Heart left ventricle (tissue), 16 donors: ENCODE results near the gene CDH23. TPM values are rescaled to one million over a fixed set of nuclear protein-coding genes. Genes with fewer than 3 reads are reported as not detected.

ENCODE experiments used
- ATAC-seq, 4 donors: fragments of 200-7000 bp; cut with Tn5 transposase; one replicate each; pipeline ENCODE4 v1.9.1; 2020 to 2022; ENCODE audit warnings: moderate library complexity in 4 of 4, mild to moderate bottlenecking in 3 of 4, moderate number of reproducible peaks in 1 of 4
- DNase-seq, 5 donors: peaks; one replicate each; pipeline ENCODE4 v3.0.0-alpha.2; 2020
- H3K27ac ChIP-seq, 12 donors: fragments of 200-600 bp; sonication (generic) in 4 of 12; one replicate each; pipeline versions ENCODE4 v1.5.0 to v1.8.0; 2016 to 2022; ENCODE audit warnings: mild to moderate bottlenecking in 2 of 12
- H3K27me3 ChIP-seq, 9 donors: fragments of 200-600 bp; sonication (generic) in 2 of 9; one replicate each; pipeline versions ENCODE4 v1.5.1 to v1.8.0; 2016 to 2022; ENCODE audit warnings: mild to moderate bottlenecking in 3 of 9
- H3K36me3 ChIP-seq, 9 donors: fragments of 200-600 bp; sonication (generic) in 2 of 9; one replicate each; pipeline versions ENCODE4 v1.5.0 to v1.8.0; 2018 to 2022; ENCODE audit warnings: mild to moderate bottlenecking in 2 of 9
- H3K4me1 ChIP-seq, 12 donors: fragments of 200-600 bp; sonication (generic) in 4 of 12; one replicate each; pipeline versions ENCODE4 v1.5.0 to v1.8.0; 2016 to 2022; ENCODE audit warnings: mild to moderate bottlenecking in 3 of 12
- H3K4me3 ChIP-seq, 12 donors: fragments of 200-600 bp; sonication (generic) in 4 of 12; one replicate each; pipeline versions ENCODE4 v1.5.0 to v1.8.0; 2017 to 2022; ENCODE audit warnings: mild to moderate bottlenecking in 9 of 12, moderate library complexity in 4 of 12
- H3K9me3 ChIP-seq, 12 donors: fragments of 200-600 bp; sonication (generic) in 4 of 12; one replicate each; pipeline versions ENCODE4 v1.5.0 to v1.8.0; 2016 to 2022; ENCODE audit warnings: mild to moderate bottlenecking in 1 of 12
- POLR2A ChIP-seq, 2 donors: fragments of 450-650 bp; IDR thresholded peaks; one replicate each; pipeline ENCODE4 v1.6.1; 2017; ENCODE audit warnings: antibody characterized with exemption in 2 of 2, mild to moderate bottlenecking in 2 of 2, moderate library complexity in 2 of 2
- WGBS, 4 donors: extraction: QIAGEN DNeasy Blood & Tissue Kit in 2 of 4; methylation state at CpG; one replicate each; pipeline versions ENCODE4 v1.1.5 to v1.1.7; 2013 to 2018; 5-methylcytosine and 5-hydroxymethylcytosine counted together
- intact Hi-C, 10 donors: fragments of 100-400 bp; cut with DNase I; formaldehyde crosslinking; loops; one replicate each; pipeline versions ENCODE4 v1.11.1 to v1.14.2; 2022
- polyA plus RNA-seq, 2 donors: library from polyadenylated mRNA; stranded (reverse); fragments of 200-250 nt; gene quantifications; one replicate each; pipeline ENCODE4 v1.2.3, GENCODE V29; 2013
- total RNA-seq, 9 donors: library from RNA; depleted of rRNA in 2 of 9; stranded (reverse); fragments of >200 nt in 2 of 9; fragmentation: NEBNext Ultra II Directional in 3 of 9; extraction: Animal tissue kit (Norgen Biotek cat#: 25700) in 3 of 9; gene quantifications; one replicate each; pipeline versions ENCODE4 v1.1.0 to v1.2.4, GENCODE V29; 2016 to 2023
- TF ChIP-seq, protein P1 (sequence below), 12 donors: fragments of 200-600 bp; sonication (generic) in 4 of 12; IDR thresholded peaks; one replicate each; pipeline versions ENCODE4 v1.5.0 to v1.8.0; 2018 to 2022; ENCODE audit warnings: antibody characterized with exemption in 12 of 12, mild to moderate bottlenecking in 5 of 12
- donor health status: ischemic (EF 13 %, LVEDD 7.1; RV severe dilation, severe dysfunction).
- donor health status: healthy with polysubstance abuse.
- donor health status: DM: no; HTN: yes; CAD: no.
- donor health status: DM: no; HTN: no; CAD: no.
- donor health status: ischemic (EF 25% LVEDD 6.9; RV normal size, moderate dysfunction).
- donor health status: ischemic (EF 25% LVEDD 5.7; RV mildly dilated, moderate dysfunction).
- donor health status: healthy.
- donor health status: DM: yes; HTN: yes; CAD: no.
- donor health status: ischemic (EF 35%, LVEDD 5.7; RV mildly dilated, moderate dysfunction).
- donor health status: nonischemic (EF 11% LVEDD 7.7; RV severe dilation, severe dysfunction).
- donor health status: DM: yes; HTN: yes; CAD: no.
- donor health status: PGD.
- donor health status: ischemic (EF 29% LVEDD 5.4; RV normal size, mild dysfunction).
- donor health status: nonischemic (EF 23%, LVEDD 6.1; RV moderate dilation, normal function).

CDH23 gene
- total and polyA plus RNA-seq, 11 donors: 1.2 to 8.6 (median 3.9) TPM

GRCh38 chr10:71351087-71351486 lies 45.6 kb upstream of the CDH23 start:
- WGBS, 4 donors: 87 to 98% (median 92%) methylated on average over 6 of the region's 6 CpGs
- intact Hi-C loops: no loop called here
- DNase-seq: no peak

GRCh38 chr10:71351628-71352319 lies 44.9 kb upstream of the CDH23 start:
- TF ChIP-seq, protein P1, sequence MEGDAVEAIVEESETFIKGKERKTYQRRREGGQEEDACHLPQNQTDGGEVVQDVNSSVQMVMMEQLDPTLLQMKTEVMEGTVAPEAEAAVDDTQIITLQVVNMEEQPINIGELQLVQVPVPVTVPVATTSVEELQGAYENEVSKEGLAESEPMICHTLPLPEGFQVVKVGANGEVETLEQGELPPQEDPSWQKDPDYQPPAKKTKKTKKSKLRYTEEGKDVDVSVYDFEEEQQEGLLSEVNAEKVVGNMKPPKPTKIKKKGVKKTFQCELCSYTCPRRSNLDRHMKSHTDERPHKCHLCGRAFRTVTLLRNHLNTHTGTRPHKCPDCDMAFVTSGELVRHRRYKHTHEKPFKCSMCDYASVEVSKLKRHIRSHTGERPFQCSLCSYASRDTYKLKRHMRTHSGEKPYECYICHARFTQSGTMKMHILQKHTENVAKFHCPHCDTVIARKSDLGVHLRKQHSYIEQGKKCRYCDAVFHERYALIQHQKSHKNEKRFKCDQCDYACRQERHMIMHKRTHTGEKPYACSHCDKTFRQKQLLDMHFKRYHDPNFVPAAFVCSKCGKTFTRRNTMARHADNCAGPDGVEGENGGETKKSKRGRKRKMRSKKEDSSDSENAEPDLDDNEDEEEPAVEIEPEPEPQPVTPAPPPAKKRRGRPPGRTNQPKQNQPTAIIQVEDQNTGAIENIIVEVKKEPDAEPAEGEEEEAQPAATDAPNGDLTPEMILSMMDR (IDR thresholded peaks at IDR 0.05): no peak
- TF ChIP-seq POLR2A (IDR thresholded peaks at IDR 0.05): no peak
- DNase-seq (peak in 4 of 5 donors; percentile 23 to 61 (median 44)), ATAC-seq (peak in 3 of 4 donors; percentile 37 to 78 (median 50))
- Histone ChIP-seq H3K4me3 (no peak overlapping the region), H3K27ac (peak overlapping the region in 1 of 12 donors; percentile 52), H3K27me3 (no peaks in the 10 kb centered on the region), H3K4me1 (peaks cover 0 to 6% (median 0%) of the 10 kb centered on the region in 12 donors), H3K9me3 (no peaks in the 10 kb centered on the region), H3K36me3 (peaks cover 0 to 28% (median 5%) of the 10 kb centered on the region in 9 donors)
- intact Hi-C loops: no loop called here
- WGBS, 4 donors: 81 to 88% (median 84%) methylated on average over 14 of the region's 14 CpGs

More at GRCh38 chr10:71351087-71351486, 45.6 kb upstream of the CDH23 start:
- no peaks in the 10 kb centered on the region for H3K9me3 ChIP-seq
- no peaks in the 10 kb centered on the region for H3K27me3 ChIP-seq
- no peak overlapping the region for H3K4me3 ChIP-seq
- H3K27ac ChIP-seq: no peak overlapping the region
- no peak for TF ChIP-seq POLR2A (IDR thresholded peaks at IDR 0.05)
- TF ChIP-seq, protein P1 (IDR thresholded peaks at IDR 0.05): no peak
- H3K36me3 ChIP-seq: peaks cover 0 to 21% (median 0%) of the 10 kb centered on the region in 9 donors
- no peak for ATAC-seq
- peaks cover 0 to 6% (median 0%) of the 10 kb centered on the region in 12 donors for H3K4me1 ChIP-seq

- H3K36me3 ChIP-seq: peaks cover 0 to 35% (median 5%) of the 10 kb centered on the region in 9 donors
- intact Hi-C loops: no loop called here
Observed at GRCh38 chr10:71353639-71354038, 43.1 kb upstream of the CDH23 start.

GRCh38 chr10:71354776-71355175 lies 41.9 kb upstream of the CDH23 start:
- WGBS, 4 donors: 90 to 93% (median 92%) methylated on average over 7 of the region's 7 CpGs
- no peak for TF ChIP-seq POLR2A (IDR thresholded peaks at IDR 0.05)
- TF ChIP-seq, protein P1 (IDR thresholded peaks at IDR 0.05): no peak
- DNase-seq: no peak
- Histone ChIP-seq H3K27me3 (no peaks in the 10 kb centered on the region), H3K4me3 (no peak overlapping the region), H3K36me3 (peaks cover 0 to 35% (median 5%) of the 10 kb centered on the region in 9 donors), H3K9me3 (no peaks in the 10 kb centered on the region), H3K4me1 (peaks cover 0 to 26% (median 0%) of the 10 kb centered on the region in 12 donors), H3K27ac (no peak overlapping the region)
- intact Hi-C loops: no loop called here
- no peak for ATAC-seq

More at GRCh38 chr10:71353639-71354038, 43.1 kb upstream of the CDH23 start:
- Histone ChIP-seq H3K27ac (no peak overlapping the region), H3K9me3 (no peaks in the 10 kb centered on the region), H3K27me3 (no peaks in the 10 kb centered on the region), H3K4me1 (peaks cover 0 to 15% (median 0%) of the 10 kb centered on the region in 12 donors), H3K4me3 (no peak overlapping the region)
- ATAC-seq (no peak), DNase-seq (no peak)
- 72 to 81% (median 72%) methylated on average over 9 of the region's 9 CpGs for WGBS, 4 donors
- TF ChIP-seq, protein P1 (IDR thresholded peaks at IDR 0.05): no peak
- TF ChIP-seq POLR2A (IDR thresholded peaks at IDR 0.05): no peak
